ENCODE results near the gene NKX1-2. TPM values are rescaled to one million over a fixed set of nuclear protein-coding genes. Genes with fewer than 3 reads are reported as not detected.

Gene NKX1-2
- total RNA-seq, 1 experiment from 2014 or later, result 0.36 TPM

GRCh38 chr10:124497196-124497881 lies 47.5 kb upstream of the NKX1-2 start:
- intact Hi-C loops (cut with micrococcal nuclease), result no loop called here
- no TSS peak for BruUV-seq (replicated peaks)

GRCh38 chr10:124496620-124497019 lies 46.8 kb upstream of the NKX1-2 start:
- H3K27ac ChIP-seq (ENCODE audit: low read length), result no peak overlapping the region
- no peaks in the 10 kb centered on the region for H3K9me2 ChIP-seq (replicated peaks; ENCODE audit: low read length)
- no peaks in the 10 kb centered on the region for H3K27me3 ChIP-seq (ENCODE audit: low read length)
- no peaks in the 10 kb centered on the region for H3F3A ChIP-seq (ENCODE audit: low read length, unreplicated experiment)
- H3K9ac ChIP-seq (ENCODE audit: low read length), result no peak overlapping the region
- TF ChIP-seq EZH2phosphoT487 (IDR thresholded peaks at IDR 0.05; ENCODE audit: borderline replicate concordance, low read length), result no peak
- TF ChIP-seq CTCF (conservative IDR thresholded peaks at IDR 0.05; ENCODE audit: low read depth, low read length), result no peak
- no peak for TF ChIP-seq EZH2 (IDR thresholded peaks at IDR 0.05; ENCODE audit: low read length, unreplicated experiment)
- H3K36me3 ChIP-seq (ENCODE audit: low read depth, low read length), result 0 out of 2 replicates have a peak, but pooled peaks cover 3% of the 10 kb centered on the region
- intact Hi-C loops (cut with micrococcal nuclease), result no loop called here
- H2AFZ ChIP-seq (ENCODE audit: low read length), result no peak overlapping the region
- no peak overlapping the region for H3K4me3 ChIP-seq (ENCODE audit: low read length)
- no peaks in the 10 kb centered on the region for H3K4me1 ChIP-seq (ENCODE audit: insufficient read depth, low read length)
- BruUV-seq (replicated peaks), result no TSS peak
- no peaks in the 10 kb centered on the region for H4K20me1 ChIP-seq (ENCODE audit: low read length)
- DNase-seq (no peak), ATAC-seq (no peak)
- H3K9me3 ChIP-seq (ENCODE audit: low read length), result no peaks in the 10 kb centered on the region
- no peak overlapping the region for H3K4me2 ChIP-seq (ENCODE audit: low read length)
- no peaks in the 10 kb centered on the region for H3K79me2 ChIP-seq (ENCODE audit: low read length)
- POLR2A ChIA-PET (ENCODE audit: unreplicated experiment), result no interaction called here
- CTCF ChIA-PET, result no interaction called here

More at GRCh38 chr10:124497196-124497881, 47.5 kb upstream of the NKX1-2 start:
- 0 out of 2 replicates have a peak, but pooled peaks cover 3% of the 10 kb centered on the region for H3K36me3 ChIP-seq (ENCODE audit: low read depth, low read length)
- TF ChIP-seq EZH2phosphoT487 (IDR thresholded peaks at IDR 0.05; ENCODE audit: borderline replicate concordance, low read length), result no peak
- TF ChIP-seq CTCF (conservative IDR thresholded peaks at IDR 0.05; ENCODE audit: low read depth, low read length), result no peak
- TF ChIP-seq EZH2 (IDR thresholded peaks at IDR 0.05; ENCODE audit: low read length, unreplicated experiment), result no peak
- H3K27ac ChIP-seq (ENCODE audit: low read length), result no peak overlapping the region
- ATAC-seq (no peak), DNase-seq (no peak)
- no peaks in the 10 kb centered on the region for H3K9me3 ChIP-seq (ENCODE audit: low read length)
- H3K4me3 ChIP-seq (ENCODE audit: low read length), result no peak overlapping the region
- H3K4me1 ChIP-seq (ENCODE audit: insufficient read depth, low read length), result no peaks in the 10 kb centered on the region
- no peaks in the 10 kb centered on the region for H3K79me2 ChIP-seq (ENCODE audit: low read length)
- ChIA-PET POLR2A (ENCODE audit: unreplicated experiment) (no interaction called here), CTCF (no interaction called here)
- no peaks in the 10 kb centered on the region for H4K20me1 ChIP-seq (ENCODE audit: low read length)
- H3K9ac ChIP-seq (ENCODE audit: low read length), result no peak overlapping the region
- H2AFZ ChIP-seq (ENCODE audit: low read length), result no peak overlapping the region
- H3F3A ChIP-seq (ENCODE audit: low read length, unreplicated experiment), result no peaks in the 10 kb centered on the region
- no peak overlapping the region for H3K4me2 ChIP-seq (ENCODE audit: low read length)
- no peaks in the 10 kb centered on the region for H3K27me3 ChIP-seq (ENCODE audit: low read length)
- no peaks in the 10 kb centered on the region for H3K9me2 ChIP-seq (replicated peaks; ENCODE audit: low read length)

- H3F3A ChIP-seq (ENCODE audit: low read length, unreplicated experiment), result no peaks in the 10 kb centered on the region
- no peak overlapping the region for H3K9ac ChIP-seq (ENCODE audit: low read length)
- H2AFZ ChIP-seq (ENCODE audit: low read length), result no peak overlapping the region
- no peaks in the 10 kb centered on the region for H3K4me1 ChIP-seq (ENCODE audit: insufficient read depth, low read length)
- ChIA-PET POLR2A (ENCODE audit: unreplicated experiment) (no interaction called here), CTCF (no interaction called here)
- no peak for TF ChIP-seq EZH2 (IDR thresholded peaks at IDR 0.05; ENCODE audit: low read length, unreplicated experiment)
- TF ChIP-seq EZH2phosphoT487 (IDR thresholded peaks at IDR 0.05; ENCODE audit: borderline replicate concordance, low read length), result no peak
- TF ChIP-seq CTCF (conservative IDR thresholded peaks at IDR 0.05; ENCODE audit: low read depth, low read length), result no peak
- DNase-seq, result no peak
- H3K9me3 ChIP-seq (ENCODE audit: low read length), result no peaks in the 10 kb centered on the region
- no peaks in the 10 kb centered on the region for H3K27me3 ChIP-seq (ENCODE audit: low read length)
- BruUV-seq (replicated peaks), result no TSS peak
- no peak overlapping the region for H3K4me2 ChIP-seq (ENCODE audit: low read length)
- no peak overlapping the region for H3K4me3 ChIP-seq (ENCODE audit: low read length)
- ATAC-seq, result no peak
- H4K20me1 ChIP-seq (ENCODE audit: low read length), result no peaks in the 10 kb centered on the region
- H3K79me2 ChIP-seq (ENCODE audit: low read length), result no peaks in the 10 kb centered on the region
- H3K9me2 ChIP-seq (replicated peaks; ENCODE audit: low read length), result no peaks in the 10 kb centered on the region
- intact Hi-C loops (cut with micrococcal nuclease), result no loop called here
- 0 out of 2 replicates have a peak, but pooled peaks cover 3% of the 10 kb centered on the region for H3K36me3 ChIP-seq (ENCODE audit: low read depth, low read length)
- H3K27ac ChIP-seq (ENCODE audit: low read length), result no peak overlapping the region
These were observed 46.3 kb upstream of the NKX1-2 start for GRCh38 chr10:124496150-124496549.
